T-helper 2 cell treated with Interferon-gamma antibody and Interleukin-4, amounts not matched to agents 5 μg/mL and 100 μg/mL, for 36 hours (primary cell): ENCODE measurements around the gene EXOC3.
A peak's percentile ranks its signal among the peaks of the same experiment; 100 is the strongest.
"Not testable (repeated sequence)": the region's sequence is repeated elsewhere in the genome, so short reads cannot be mapped to it uniquely, and the experiment has no call there.

Experiments used
- DNase-seq: peaks from one replicate; pipeline ENCODE4 v3.0.0; 2021; ENCODE audit warnings: low spot score
- H3K27ac Mint-ChIP-seq: one replicate; pipeline ENCODE4 v1.8.0; 2021; ENCODE audit warnings: mild to moderate bottlenecking, mixed read lengths
- H3K27me3 Mint-ChIP-seq: one replicate; pipeline ENCODE4 v1.8.0; 2021; ENCODE audit warnings: low read depth, mixed read lengths
- H3K36me3 Mint-ChIP-seq: one replicate; pipeline ENCODE4 v1.8.0; 2021; ENCODE audit warnings: low read depth, mixed read lengths
- H3K4me1 Mint-ChIP-seq: one replicate; pipeline ENCODE4 v1.8.0; 2021; ENCODE audit warnings: low read depth, mixed read lengths
- H3K4me3 Mint-ChIP-seq: one replicate; pipeline ENCODE4 v1.8.0; 2022; ENCODE audit warnings: mild to moderate bottlenecking, moderate library complexity, mixed read lengths
- H3K9me3 Mint-ChIP-seq: one replicate; pipeline ENCODE4 v1.8.0; 2021; ENCODE audit warnings: mixed read lengths

Gene EXOC3

DNA sequence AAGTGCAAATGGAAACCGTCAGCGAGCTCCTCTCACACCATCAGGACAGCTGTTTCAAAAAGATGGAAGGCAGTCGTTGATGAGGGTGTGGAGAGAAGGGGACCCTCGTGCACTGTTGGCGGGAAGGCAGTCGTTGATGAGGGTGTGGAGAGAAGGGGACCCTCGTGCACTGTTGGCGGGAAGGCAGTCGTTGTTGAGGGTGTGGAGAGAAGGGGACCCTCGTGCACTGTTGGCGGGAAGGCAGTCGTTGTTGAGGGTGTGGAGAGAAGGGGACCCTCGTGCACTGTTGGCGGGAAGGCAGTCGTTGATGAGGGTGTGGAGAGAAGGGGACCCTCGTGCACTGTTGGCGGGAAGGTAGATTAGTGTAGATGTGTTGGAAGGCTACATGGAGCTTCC is 40.8 kb upstream of the EXOC3 start:
- H3K27ac Mint-ChIP-seq = not testable (repeated sequence)

DNA sequence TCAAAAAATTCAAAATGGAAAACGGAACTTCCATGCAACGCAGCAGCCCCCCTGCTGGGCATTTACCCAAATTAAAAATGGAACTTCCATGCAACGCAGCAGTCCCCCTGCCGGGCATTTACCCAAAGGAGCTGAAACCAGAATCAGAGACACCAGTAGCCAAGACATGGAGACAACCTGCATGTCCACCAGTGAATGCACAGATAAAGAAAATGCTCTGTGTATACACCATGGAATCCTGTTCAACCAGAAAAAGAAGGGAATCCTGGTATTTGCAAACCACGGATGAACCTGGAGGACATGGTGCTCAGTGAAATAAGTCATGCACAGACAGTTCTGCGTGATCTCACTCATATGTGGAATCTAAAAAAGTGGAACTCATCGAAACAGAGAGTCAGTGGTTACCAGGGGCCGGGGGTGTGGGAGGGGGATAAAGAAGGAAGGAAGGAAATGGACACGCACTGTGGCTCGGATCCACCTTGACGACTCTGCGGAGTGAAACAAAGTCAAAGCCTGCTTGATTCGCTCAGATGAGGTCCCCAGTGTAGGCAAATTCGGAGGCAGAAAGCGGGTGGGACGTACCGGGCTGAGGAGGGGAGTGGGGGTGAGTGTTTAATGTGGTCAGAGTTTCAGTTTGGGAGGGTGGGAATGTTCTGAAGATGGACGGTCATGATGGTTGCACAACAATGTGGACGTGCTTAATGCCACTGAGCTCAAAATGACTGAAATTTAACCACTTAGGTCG is 40.2 kb upstream of the EXOC3 start:
- H3K4me3 Mint-ChIP-seq = no peak overlapping the region
- H3K27me3 Mint-ChIP-seq = no peaks in the 10 kb centered on the region
- no peak for DNase-seq
- peak overlapping the region; percentile 67 for H3K27ac Mint-ChIP-seq
- H3K4me1 Mint-ChIP-seq = peaks cover 34% of the 10 kb centered on the region
- no peaks in the 10 kb centered on the region for H3K9me3 Mint-ChIP-seq
- peaks cover 50% of the 10 kb centered on the region for H3K36me3 Mint-ChIP-seq

More for the DNA sequence above, 40.8 kb upstream of the EXOC3 start:
- H3K27me3 Mint-ChIP-seq, H3K9me3 Mint-ChIP-seq, H3K4me3 Mint-ChIP-seq, DNase-seq: not testable (repeated sequence)
- peaks cover 33% of the 10 kb centered on the region for H3K4me1 Mint-ChIP-seq
- peaks cover 48% of the 10 kb centered on the region for H3K36me3 Mint-ChIP-seq

DNA sequence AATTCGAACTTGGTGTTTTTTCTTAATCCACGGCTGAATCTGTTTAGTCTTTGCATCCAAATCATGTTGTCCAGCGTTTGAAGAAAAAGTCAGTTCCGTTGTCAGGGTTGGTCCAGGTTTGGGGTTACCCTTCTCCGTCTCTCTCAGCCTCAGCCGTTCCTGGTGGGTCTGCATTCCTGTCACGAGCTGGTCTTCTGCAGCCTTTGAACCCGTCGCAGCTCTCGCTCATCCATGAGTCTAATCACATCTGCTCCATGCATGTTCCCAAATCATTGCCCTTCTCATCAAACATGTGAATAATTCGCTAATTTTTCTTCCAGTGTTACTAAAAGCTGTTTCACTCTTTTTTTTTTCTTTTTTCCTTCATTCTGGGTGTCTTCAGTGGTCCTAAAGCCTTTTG is 39.0 kb upstream of the EXOC3 start:
- H3K36me3 Mint-ChIP-seq = peaks cover 48% of the 10 kb centered on the region
- peaks cover 33% of the 10 kb centered on the region for H3K4me1 Mint-ChIP-seq
- no peaks in the 10 kb centered on the region for H3K9me3 Mint-ChIP-seq
- DNase-seq = no peak
- peak overlapping the region; percentile 13 for H3K27ac Mint-ChIP-seq
- no peaks in the 10 kb centered on the region for H3K27me3 Mint-ChIP-seq
- H3K4me3 Mint-ChIP-seq = no peak overlapping the region

DNA sequence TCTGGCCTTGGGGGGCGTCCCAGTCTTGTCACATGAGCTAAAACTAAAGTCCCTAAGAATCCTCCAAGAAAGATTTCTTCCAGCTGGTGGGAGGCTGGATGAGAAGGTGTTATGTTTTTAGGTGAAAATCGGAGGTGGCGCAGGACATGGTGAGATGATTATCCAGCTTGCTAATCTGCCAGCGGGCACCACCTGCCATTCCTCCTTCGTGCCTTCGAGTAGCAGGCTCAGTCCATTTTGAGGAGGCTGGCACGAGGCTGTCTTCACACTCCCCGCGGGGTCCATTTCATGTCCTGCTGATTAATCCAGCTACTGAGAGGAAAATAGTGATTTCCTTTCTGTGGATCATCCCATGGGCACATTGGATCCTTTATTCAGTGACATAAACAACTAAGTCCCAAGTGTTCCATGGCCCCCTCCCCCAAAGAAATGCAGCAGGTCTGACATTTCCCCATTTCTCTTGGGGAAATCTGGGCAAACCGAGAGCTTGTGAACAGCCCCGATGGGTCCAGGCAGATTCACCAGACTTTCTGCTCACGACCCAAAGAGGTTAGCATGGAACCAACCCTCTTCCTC is 38.2 kb upstream of the EXOC3 start:
- H3K36me3 Mint-ChIP-seq = peaks cover 45% of the 10 kb centered on the region
- no peak overlapping the region for H3K4me3 Mint-ChIP-seq
- no peaks in the 10 kb centered on the region for H3K9me3 Mint-ChIP-seq
- no peak overlapping the region for H3K27ac Mint-ChIP-seq
- no peak for DNase-seq
- peaks cover 29% of the 10 kb centered on the region for H3K4me1 Mint-ChIP-seq
- no peaks in the 10 kb centered on the region for H3K27me3 Mint-ChIP-seq

DNA sequence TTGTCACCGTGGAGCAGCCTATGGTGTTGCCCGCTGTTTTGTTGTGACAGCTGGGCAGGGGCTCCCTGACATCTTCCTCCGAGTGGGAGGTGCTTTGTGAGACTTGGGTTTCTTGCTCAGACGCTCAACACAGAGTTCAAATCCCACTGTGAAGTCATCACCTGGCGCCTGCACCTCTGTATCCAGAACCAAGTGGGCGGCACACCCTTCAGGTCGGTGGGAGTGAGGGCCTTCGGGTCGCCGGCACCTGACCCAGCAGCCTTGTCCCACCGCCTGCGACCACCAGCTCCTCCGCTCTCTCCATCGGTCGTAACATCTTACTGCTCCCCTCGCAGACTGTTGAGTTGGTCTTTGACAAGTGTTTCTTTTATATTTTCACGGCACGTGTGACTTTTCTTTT is 37.6 kb upstream of the EXOC3 start:
- DNase-seq = no peak
- peak overlapping the region; percentile 60 for H3K27ac Mint-ChIP-seq
- H3K4me1 Mint-ChIP-seq = peaks cover 23% of the 10 kb centered on the region
- no peaks in the 10 kb centered on the region for H3K9me3 Mint-ChIP-seq
- H3K27me3 Mint-ChIP-seq = no peaks in the 10 kb centered on the region
- H3K36me3 Mint-ChIP-seq = peaks cover 42% of the 10 kb centered on the region
- no peak overlapping the region for H3K4me3 Mint-ChIP-seq

DNA sequence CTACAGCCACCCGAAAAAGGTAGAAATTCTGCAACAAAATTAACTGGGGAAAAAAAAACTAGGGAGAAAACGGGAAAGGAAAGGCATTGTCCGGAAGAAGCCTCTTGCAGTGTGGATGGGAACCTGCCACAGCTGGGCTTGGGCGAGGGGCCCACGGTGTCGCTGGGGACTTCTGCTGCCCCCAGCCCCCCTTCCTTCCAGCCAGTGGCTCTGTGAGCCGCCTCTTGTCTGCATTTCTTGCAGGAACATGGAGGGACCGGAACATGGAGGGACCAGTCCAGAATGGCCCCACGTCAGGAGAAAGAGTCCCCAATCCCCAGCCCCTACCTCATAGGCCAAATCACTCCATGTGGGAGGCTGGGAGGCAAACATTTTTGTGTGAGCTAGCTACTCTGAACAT is 36.9 kb upstream of the EXOC3 start:
- peaks cover 23% of the 10 kb centered on the region for H3K4me1 Mint-ChIP-seq
- no peak overlapping the region for H3K4me3 Mint-ChIP-seq
- H3K36me3 Mint-ChIP-seq = peaks cover 41% of the 10 kb centered on the region
- no peaks in the 10 kb centered on the region for H3K9me3 Mint-ChIP-seq
- no peak for DNase-seq
- H3K27me3 Mint-ChIP-seq = no peaks in the 10 kb centered on the region
- H3K27ac Mint-ChIP-seq = peak overlapping the region; percentile 60

DNA sequence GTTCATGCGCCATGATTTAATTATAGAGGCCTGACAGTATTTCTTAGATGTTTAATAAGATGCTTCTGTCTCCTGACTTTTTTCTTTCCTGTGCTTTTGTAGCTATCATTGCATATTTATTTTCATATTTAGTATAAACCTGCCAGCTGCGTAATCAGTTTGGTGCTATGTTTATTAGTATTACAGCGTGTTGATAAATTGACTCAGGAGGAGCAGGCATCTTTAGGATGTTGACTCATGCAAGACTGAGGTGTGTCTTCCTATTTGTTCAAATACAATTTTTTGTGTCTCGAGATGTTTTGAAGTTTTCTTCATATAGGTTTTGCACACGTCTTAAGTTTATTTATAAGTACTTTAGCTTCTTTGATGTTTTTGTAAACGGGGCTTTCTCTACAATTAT is 35.9 kb upstream of the EXOC3 start:
- H3K9me3 Mint-ChIP-seq = no peaks in the 10 kb centered on the region
- H3K36me3 Mint-ChIP-seq = peaks cover 39% of the 10 kb centered on the region
- H3K4me1 Mint-ChIP-seq = peaks cover 26% of the 10 kb centered on the region
- H3K27ac Mint-ChIP-seq = no peak overlapping the region
- H3K4me3 Mint-ChIP-seq = no peak overlapping the region
- no peaks in the 10 kb centered on the region for H3K27me3 Mint-ChIP-seq
- no peak for DNase-seq

DNA sequence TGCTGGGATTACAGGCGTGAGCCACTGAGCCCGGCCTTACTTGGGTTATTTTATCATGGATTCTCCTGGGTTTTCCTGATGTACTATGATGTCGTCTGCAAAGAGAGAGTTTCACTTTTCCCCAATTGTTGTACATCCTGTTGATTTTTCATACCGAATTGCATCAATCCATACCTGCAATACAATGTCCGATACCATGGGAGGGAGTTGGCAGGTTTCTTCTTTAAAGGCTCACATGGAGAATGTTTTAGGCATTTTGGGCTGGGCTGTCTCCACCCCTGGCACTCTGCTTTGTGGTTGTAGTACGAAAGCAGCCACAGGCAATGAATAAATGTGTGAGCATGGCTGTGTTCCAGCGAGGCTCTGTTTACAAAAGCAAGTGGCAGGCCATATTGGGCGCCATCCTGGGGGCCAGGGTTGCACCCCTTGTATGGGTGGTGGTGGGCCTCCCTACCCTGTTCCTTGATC is 35.1 kb upstream of the EXOC3 start:
- Mint-ChIP-seq H3K27me3 (no peaks in the 10 kb centered on the region), H3K27ac (no peak overlapping the region), H3K4me3 (no peak overlapping the region), H3K36me3 (peaks cover 41% of the 10 kb centered on the region), H3K9me3 (no peaks in the 10 kb centered on the region), H3K4me1 (peaks cover 25% of the 10 kb centered on the region)
- no peak for DNase-seq

DNA sequence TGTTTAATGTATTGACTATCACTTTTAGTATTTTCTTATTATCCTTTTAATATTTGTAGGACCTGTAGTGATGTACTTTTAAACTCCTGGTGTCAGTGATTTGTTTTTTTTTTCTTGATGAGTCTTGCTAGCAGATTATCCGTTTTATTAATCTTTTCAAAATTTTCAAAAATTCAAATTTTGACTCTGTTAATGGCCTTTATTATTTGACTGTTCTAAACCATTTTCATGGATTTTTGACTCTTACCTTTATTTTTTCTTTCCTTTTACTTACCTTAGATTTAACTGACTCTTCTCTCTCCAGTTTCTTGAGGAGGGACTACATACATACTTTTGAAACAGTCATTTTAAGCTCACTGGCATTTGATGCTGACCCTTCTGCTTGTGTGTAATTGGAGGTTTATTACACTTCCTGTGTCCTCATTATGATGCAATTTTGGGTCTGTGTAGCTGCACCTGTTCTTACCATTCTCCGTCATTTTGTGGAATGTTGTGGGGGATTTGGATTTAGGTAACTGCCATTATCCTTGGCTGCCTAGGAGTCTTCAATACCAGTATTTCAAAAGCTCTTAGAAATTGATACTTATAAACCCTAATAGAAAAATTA is 32.0 kb upstream of the EXOC3 start:
- Mint-ChIP-seq H3K4me3 (no peak overlapping the region), H3K27ac (peak overlapping the region; percentile 58), H3K27me3 (no peaks in the 10 kb centered on the region)

DNA sequence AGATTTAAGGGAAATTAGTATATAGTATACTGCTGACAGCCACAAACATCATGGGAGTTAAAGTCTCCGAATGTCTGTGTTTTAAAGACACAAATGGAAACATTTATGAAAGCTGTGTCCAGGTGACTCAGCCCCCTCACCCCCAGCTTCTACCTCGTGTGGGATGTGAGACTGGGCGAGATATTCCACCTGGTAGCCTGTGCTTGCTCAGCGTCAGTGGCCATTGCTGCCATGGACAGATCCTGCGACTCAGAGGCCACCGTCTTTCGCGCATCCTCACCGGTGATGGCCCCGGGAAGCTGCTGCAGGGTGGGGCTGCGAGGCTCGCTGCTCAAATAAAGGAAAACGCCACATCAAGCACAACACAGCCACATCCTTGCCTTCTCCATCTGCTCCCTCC is 31.2 kb upstream of the EXOC3 start:
- Mint-ChIP-seq H3K4me1 (peaks cover 31% of the 10 kb centered on the region), H3K27me3 (no peaks in the 10 kb centered on the region)

More for the DNA sequence above, 32.0 kb upstream of the EXOC3 start:
- Mint-ChIP-seq H3K4me1 (peaks cover 31% of the 10 kb centered on the region), H3K9me3 (no peaks in the 10 kb centered on the region), H3K36me3 (peaks cover 41% of the 10 kb centered on the region)
- DNase-seq = no peak

DNA sequence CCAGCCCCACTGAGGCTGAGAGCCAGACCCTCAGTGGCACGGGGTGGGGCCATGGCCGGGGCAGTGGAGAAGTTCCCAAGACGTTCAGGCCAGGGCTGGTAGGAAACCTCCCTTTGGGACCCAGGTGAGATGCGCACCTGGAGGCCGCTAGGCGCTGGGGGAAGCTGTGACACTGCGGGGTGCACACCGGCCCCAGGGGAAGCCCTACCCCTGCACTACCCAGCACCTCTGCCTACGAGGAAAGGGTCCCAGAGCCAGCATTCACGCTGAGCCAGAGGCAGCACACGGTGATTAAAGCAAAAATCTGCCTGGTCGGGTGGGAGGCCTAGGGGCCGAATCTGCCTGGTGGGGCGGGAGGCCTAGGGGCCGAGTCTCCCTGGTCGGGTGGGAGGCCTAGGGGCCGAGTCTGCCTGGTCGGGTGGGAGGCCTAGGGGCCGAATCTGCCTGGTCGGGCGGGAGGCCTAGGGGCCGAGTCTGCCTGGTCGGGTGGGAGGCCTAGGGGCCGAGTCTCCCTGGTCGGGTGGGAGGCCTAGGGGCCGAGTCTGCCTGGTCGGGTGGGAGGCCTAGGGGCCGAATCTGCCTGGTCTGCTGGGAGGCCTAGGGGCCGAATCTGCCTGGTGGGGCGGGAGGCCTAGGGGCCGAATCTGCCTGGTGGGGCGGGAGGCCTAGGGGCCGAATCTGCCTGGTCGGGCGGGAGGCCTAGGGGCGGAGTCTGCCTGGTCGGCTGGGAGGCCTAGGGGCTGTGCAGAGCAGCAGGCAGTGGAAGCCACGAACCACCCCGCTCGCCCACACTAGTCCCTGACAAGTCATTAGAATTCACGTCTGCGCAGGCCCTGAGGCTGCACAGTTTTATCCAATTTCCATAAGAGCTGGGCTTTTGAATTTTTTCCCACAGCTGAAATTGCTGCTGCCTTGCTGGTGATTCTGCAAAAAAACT is 27.7 kb upstream of the EXOC3 start:
- Mint-ChIP-seq H3K36me3 (peaks cover 32% of the 10 kb centered on the region), H3K4me1 (peaks cover 24% of the 10 kb centered on the region)
- not testable (repeated sequence) for H3K9me3 Mint-ChIP-seq, H3K4me3 Mint-ChIP-seq, H3K27me3 Mint-ChIP-seq, DNase-seq, H3K27ac Mint-ChIP-seq

More for the DNA sequence above, 31.2 kb upstream of the EXOC3 start:
- H3K4me3 Mint-ChIP-seq = no peak overlapping the region
- peaks cover 44% of the 10 kb centered on the region for H3K36me3 Mint-ChIP-seq
- H3K27ac Mint-ChIP-seq = no peak overlapping the region
- peak; percentile 65 for DNase-seq
- no peaks in the 10 kb centered on the region for H3K9me3 Mint-ChIP-seq

DNA sequence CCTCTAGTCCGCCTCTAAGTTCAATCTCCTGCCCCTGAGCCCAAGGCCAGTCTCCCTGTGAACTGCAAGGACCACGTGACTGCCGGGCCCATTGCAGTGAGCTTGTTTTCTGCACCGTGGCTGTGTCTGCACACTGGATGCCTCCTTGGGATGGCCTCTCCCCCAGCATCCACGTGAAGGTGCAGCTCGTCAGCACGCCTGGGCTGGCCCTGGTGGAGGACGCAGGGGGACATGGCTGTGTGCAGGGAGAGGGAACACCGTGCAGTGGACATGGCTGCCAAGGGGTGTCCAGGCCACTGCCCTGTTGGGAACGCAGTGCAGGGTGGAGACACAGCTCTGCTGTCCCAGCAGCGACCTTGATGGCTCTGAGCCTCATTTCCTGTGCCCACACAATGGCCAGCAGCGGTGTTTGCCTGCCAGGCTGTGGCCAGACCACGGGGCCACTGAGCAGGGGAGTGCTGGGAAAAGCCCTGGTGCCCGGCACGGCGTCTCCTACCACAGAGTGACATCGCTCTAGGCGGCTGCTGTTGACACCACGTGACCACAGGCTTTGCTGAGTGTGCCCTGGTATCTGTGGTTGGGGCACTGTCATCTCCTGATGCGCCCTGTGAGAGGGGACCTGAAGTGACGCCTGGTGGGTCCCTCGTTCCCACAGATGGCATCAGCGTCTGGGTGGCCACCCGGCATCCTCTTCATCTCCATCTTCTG is 26.9 kb upstream of the EXOC3 start:
- H3K27ac Mint-ChIP-seq = peak overlapping the region; percentile 45
- no peak for DNase-seq
- H3K4me3 Mint-ChIP-seq = no peak overlapping the region
- H3K4me1 Mint-ChIP-seq = peaks cover 21% of the 10 kb centered on the region
- H3K27me3 Mint-ChIP-seq = no peaks in the 10 kb centered on the region
- H3K9me3 Mint-ChIP-seq = no peaks in the 10 kb centered on the region
- H3K36me3 Mint-ChIP-seq = peaks cover 34% of the 10 kb centered on the region

DNA sequence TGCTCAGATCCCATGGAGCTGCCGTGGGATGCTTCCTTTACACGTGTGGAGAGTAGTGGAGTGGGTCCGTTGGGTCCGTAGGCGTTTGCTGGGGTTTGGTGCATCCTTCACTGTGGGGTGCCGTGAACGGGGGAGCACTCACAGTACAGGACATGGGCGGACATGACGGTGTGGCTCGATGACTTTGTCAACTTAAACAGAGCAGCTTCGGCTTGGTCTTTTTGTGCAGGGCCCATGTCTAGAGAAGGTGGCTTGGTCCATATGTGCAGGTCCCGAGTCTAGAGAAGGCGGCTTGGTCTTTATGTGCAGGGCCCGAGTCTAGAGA is 26.4 kb upstream of the EXOC3 start:
- no peaks in the 10 kb centered on the region for H3K27me3 Mint-ChIP-seq
- H3K27ac Mint-ChIP-seq = no peak overlapping the region
- H3K4me3 Mint-ChIP-seq = no peak overlapping the region
- peaks cover 32% of the 10 kb centered on the region for H3K36me3 Mint-ChIP-seq
- DNase-seq = no peak
- no peaks in the 10 kb centered on the region for H3K9me3 Mint-ChIP-seq
- H3K4me1 Mint-ChIP-seq = peaks cover 18% of the 10 kb centered on the region
